RWPE1 (cell line): ENCODE results near the gene SPOCK1.

Experiments used
- CTCF ChIA-PET: fragments of 350-600 bp; sonication (Branson Sonifier 250); formaldehyde crosslinking; extraction: SDS; loops from one replicate; lab custom pipeline; 2021; lab: Yijun Ruan, JAX
- POLR2A ChIA-PET: fragments of 400-600 bp; formaldehyde crosslinking; extraction: SDS; loops from one replicate; lab custom pipeline; 2020; ENCODE audit warnings: antibody characterized with exemption; ENCODE audit not compliant: low non-redundant PET; lab: Yijun Ruan, JAX
- DNase-seq: peaks from one replicate; pipeline ENCODE4 v3.0.0; 2012; ENCODE audit warnings: low spot score
- H3K27ac ChIP-seq: fragments of 450-650 bp; 2 replicates; pipeline ENCODE4 v1.5.1; 2017
- CTCF ChIP-seq: fragments of 450-650 bp; conservative IDR thresholded peaks from 2 replicates; pipeline ENCODE4 v1.5.1; 2017; ENCODE audit warnings: low read depth, mild to moderate bottlenecking

The SPOCK1 gene

GRCh38 chr5:137345396-137345795 lies 153.7 kb downstream of the SPOCK1 start:
- CTCF ChIA-PET = interaction anchor here (0.6 to 2.6 kb wide), 8 partner anchors 9 to 467 kb away, joined by 3 to 10 read pairs (median 3); partner anchors contain the start of gene SPOCK1
- POLR2A ChIA-PET = no interaction called here
- no peak overlapping the region for H3K27ac ChIP-seq
- no peak for TF ChIP-seq CTCF
- DNase-seq = no peak

- no peak overlapping the region for H3K27ac ChIP-seq
- peak; percentile 67 for TF ChIP-seq CTCF
- peak; percentile 29 for DNase-seq
- CTCF ChIA-PET = interaction anchor here (0.6 to 2.6 kb wide), 8 partner anchors 9 to 466 kb away, joined by 3 to 10 read pairs (median 3); partner anchors contain the start of gene SPOCK1
- POLR2A ChIA-PET = no interaction called here
These were observed 154.3 kb downstream of the SPOCK1 start for GRCh38 chr5:137344723-137345322.

GRCh38 chr5:137344021-137344420 lies 155.1 kb downstream of the SPOCK1 start:
- CTCF ChIA-PET = interaction anchor here (0.5 to 2.6 kb wide), 4 partner anchors 11 to 155 kb away, joined by 3 to 10 read pairs (median 3); partner anchors contain the start of gene SPOCK1
- no peak overlapping the region for H3K27ac ChIP-seq
- DNase-seq = no peak
- no peak for TF ChIP-seq CTCF
- POLR2A ChIA-PET = no interaction called here

- POLR2A ChIA-PET = no interaction called here
- no peak overlapping the region for H3K27ac ChIP-seq
- TF ChIP-seq CTCF = no peak
- CTCF ChIA-PET = interaction anchor here (0.7 to 2.6 kb wide), 3 partner anchors 20 to 600 kb away, joined by 4 to 10 read pairs (median 4); no protein-coding TSS in a partner anchor
- DNase-seq = peak; percentile 71
These were observed 156.4 kb downstream of the SPOCK1 start for GRCh38 chr5:137342764-137343163.

- ChIA-PET POLR2A (no interaction called here), CTCF (interaction anchor here (0.6 to 0.7 kb wide), 2 partner anchors 17 to 120 kb away, joined by 3 to 6 read pairs; no protein-coding TSS in a partner anchor)
- TF ChIP-seq CTCF = no peak
- H3K27ac ChIP-seq = no peak overlapping the region
- no peak for DNase-seq
These were observed 157.3 kb downstream of the SPOCK1 start for GRCh38 chr5:137341831-137342230.

- no peak for TF ChIP-seq CTCF
- ChIA-PET POLR2A (no interaction called here), CTCF (interaction anchor here (1.6 kb wide), 1 partner anchor 21 kb away, joined by 5 read pairs; no protein-coding TSS in a partner anchor)
- no peak for DNase-seq
- H3K27ac ChIP-seq = no peak overlapping the region
These were observed 158.2 kb downstream of the SPOCK1 start for GRCh38 chr5:137340881-137341280.
